GM19238 (cell line): Measurements from ENCODE around the gene BACH1.

Experiments
- DNase-seq: peaks from one replicate; pipeline ENCODE4 v3.0.0; 2011; ENCODE audit warnings: low spot score; ENCODE audit not compliant: insufficient read length

Gene BACH1

GRCh38 chr21:29290240-29290639 lies 8.5 kb upstream of the BACH1 start:
- DNase-seq, result no peak

DNA sequence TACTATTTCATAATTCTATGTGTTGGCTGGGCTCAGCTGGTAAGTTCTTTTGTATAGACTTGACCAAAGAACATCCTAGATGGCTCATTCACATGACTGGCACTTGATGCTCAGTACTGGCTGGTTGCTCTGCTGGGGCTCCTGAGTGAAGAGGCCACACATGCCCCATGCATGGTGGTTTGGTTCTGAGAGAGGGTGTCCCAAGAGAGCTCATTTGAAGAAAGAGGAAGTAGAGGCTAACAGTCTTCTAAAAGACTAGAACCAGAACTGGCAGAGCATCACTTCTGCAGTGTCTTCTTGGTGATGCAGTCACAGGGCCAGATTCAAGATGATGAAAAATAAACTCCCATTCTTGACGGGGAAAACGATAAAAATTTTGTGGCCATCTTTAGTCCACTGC lies 5.2 kb upstream of the BACH1 start:
- peak; percentile 39 for DNase-seq

GRCh38 chr21:29295066-29295650 lies 3.6 kb upstream of the BACH1 start:
- DNase-seq, result no peak

GRCh38 chr21:29296446-29296845 lies 2.3 kb upstream of the BACH1 start:
- DNase-seq, result no peak

DNA sequence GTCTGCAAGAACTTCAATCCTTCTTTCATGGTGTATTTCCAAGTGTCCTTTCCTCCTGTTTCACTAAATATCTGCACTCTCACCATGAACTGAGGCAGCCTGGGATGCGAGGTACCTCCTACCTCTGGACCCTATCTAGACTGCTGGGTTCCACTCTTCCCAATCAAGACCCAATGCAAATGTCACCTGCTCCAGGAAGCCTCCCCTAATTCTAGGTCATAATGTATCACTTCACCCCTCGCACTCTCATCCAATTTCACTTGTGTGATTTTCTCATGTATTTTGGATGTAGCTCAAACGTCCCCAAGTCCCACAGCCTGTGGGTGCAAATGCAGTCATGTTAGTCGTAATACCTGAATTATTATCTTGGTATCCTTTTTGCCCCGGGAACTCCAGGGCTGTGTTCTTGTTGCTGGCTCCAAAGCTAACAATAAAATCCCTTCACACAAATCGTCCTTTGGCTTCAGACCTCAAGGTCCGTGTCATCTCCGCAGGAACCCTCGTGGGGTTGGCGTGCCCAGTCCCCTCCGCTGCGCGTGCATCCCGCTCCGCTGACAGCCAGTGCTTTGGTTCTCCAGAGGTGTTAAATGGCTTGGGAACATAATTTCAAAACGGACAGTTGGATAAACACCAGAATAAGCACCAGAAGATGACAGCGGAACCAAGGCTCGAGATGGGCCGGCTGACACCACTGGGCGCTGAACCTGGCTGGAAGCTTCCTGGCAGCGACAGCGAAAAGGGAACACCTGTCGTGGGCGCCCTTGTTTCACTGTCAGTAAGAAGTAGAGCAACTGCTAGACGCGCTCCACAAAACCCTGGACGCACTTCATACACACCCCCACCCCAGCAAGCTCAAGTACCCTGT lies 1.0 kb upstream of the BACH1 start:
- no peak for DNase-seq

DNA sequence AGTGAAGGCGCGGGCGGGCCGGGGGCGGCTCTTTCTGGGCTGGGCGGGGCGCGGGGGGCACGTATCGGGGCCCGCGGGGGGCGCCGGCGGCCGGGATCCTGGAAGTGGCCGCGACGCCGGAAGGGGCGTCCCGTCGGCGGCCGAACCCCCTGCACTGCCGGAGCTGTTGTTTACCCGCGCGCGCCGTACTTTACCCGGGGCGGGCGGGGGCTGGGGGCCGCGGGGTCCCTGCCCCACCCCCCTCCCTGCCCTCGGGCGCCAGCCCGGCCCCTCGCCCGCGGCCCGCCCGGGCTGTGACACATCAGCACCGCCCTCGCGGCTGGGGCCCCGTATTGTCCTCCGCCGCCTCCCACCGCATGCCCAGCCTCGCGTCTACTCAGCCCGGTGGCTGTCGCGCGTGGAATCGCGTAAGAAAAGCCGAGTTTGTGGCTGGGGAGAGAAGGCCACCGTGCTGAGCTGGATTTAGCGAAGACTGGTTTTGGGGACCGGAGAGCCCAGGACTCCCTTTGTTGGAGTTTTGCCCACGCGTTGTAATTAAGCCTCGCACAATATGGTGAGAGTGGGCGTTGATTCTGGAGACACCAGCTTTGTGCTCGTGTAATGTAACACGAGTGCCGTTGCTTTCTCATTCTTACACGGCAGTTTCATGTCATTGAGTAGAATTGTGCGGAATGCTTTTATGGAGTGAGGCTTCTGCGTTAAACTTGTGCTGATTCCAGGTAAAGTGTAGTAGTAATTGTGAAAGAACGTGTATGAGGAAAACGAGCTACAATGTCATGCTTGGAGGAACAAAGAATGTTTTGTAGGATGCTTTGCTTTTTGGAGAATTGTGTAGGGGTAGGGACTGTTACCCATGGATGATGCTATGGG lies 559 bp downstream of the BACH1 start:
- no peak for DNase-seq

GRCh38 chr21:29299916-29300806 lies 1.4 kb downstream of the BACH1 start:
- peak; percentile 57 for DNase-seq

GRCh38 chr21:29300807-29301138 lies 2.1 kb downstream of the BACH1 start:
- no peak for DNase-seq

DNA sequence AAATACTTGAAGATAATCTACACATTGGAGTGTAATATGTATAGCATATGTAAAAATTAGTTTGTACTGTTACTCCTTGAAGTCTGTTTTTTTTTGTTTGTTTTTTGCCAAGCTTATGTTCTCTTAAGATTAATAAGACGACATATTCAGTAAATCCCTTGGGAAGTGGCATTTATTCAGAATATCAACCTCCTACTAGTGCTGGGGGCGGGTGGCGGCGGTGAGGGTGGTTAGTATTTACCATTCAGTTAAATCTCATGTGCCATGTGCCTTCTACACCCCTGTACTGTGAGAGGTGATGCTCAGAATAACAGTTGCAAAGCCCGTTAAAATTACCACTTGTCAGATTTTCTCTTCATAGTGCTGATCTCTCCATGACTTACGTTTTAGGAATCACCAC lies 3.0 kb downstream of the BACH1 start:
- DNase-seq, result no peak

DNA sequence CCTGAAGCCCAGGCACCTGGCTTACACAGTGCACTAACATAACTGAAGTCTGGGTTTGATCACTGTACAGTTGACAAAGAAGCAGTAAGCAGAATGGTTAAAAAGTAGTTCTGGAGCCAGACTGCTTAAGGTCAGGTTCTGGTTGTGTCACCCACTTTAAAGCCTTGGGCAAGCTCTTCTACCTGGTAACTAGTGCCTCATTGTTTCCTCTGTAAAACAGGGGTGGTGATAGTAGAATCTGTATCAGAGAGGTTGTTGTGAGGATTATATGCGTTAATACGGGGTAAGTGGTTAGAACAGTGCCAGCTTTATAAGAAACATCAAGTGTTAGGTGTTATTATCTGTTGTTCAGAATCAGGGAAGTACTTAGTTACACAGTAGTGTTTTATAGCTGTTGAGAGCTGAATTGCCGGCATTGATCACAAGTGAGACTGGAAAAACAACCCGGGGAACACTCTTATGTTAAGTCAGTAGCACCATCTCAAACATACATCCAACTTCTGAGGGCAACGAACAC lies 3.7 kb downstream of the BACH1 start:
- no peak for DNase-seq

- DNase-seq, result no peak
These were observed 4.6 kb downstream of the BACH1 start for GRCh38 chr21:29303288-29303687.

- no peak for DNase-seq
These were observed 5.9 kb downstream of the BACH1 start for GRCh38 chr21:29304597-29304996.

DNA sequence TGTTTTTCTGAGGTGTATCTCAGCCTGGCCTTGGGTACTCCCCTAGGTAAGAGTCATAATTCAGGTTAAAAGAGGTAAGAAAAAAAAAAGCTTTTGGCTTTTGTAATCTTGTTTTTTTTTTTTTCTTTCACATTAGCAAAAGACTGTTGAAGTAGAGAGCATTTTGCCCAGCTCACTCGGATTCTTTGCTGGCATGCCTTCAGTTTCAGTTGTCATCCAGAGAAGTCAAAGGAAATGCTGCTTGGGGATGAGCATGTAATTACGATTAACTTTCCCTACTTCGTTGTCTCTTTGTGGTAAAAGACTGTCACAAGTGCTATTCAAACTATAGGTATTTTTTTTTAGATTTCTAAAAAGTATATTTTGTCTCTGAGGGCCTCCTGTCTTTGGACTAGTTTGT lies 6.3 kb downstream of the BACH1 start:
- DNase-seq, result no peak

GRCh38 chr21:29305561-29305960 lies 6.8 kb downstream of the BACH1 start:
- no peak for DNase-seq

DNA sequence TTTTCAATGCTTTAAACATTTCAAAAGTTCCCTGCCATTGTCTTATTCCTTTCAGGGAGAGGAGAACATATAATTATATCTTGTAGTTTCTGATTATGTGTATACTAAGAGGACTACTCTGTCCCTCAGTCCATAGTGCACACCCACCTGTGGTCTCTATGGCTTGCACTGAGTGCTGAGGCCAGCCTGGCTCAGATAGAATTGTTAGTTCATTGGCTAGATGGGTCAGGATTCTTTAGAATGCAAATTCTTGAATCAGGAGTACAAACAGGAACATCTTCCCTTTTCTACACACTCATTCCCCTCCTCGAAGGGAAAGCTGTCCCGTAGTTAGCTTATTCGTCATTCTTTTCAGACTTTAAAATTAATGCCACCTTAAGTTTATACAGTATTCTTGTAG lies 8.2 kb downstream of the BACH1 start:
- no peak for DNase-seq

- no peak for DNase-seq
These were observed 9.2 kb downstream of the BACH1 start for GRCh38 chr21:29307718-29308455.

DNA sequence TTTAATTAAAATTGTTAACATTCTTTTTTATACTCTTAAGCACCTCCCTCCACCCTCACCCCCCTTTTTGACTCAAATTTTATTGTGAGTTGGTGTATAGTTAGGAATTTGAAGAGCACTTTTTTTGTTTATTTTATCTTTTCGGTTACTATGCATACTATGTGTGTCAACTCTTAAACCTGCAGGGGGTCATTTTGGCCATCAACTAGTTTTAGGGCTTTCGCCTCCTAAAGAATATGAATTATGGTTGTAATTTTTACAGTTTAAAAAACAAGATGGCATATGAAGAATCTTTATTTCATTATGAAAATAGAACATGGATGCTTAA lies 9.7 kb downstream of the BACH1 start:
- no peak for DNase-seq

GRCh38 chr21:29309703-29310102 lies 11.0 kb downstream of the BACH1 start:
- DNase-seq, result no peak

GRCh38 chr21:29311802-29312201 lies 13.1 kb downstream of the BACH1 start:
- DNase-seq, result no peak

GRCh38 chr21:29312981-29313380 lies 14.3 kb downstream of the BACH1 start:
- no peak for DNase-seq
